Globus pallidus (tissue), 1 donor: Measurements from ENCODE around the gene OXT.
A peak's percentile ranks its signal among the peaks of the same experiment; 100 is the strongest.

Source experiments
- DNase-seq: peaks from one replicate; pipeline ENCODE4 v3.0.0-alpha.2; 2015; ENCODE audit warnings: low spot score

Gene OXT

GRCh38 chr20:3109350-3110302 is 38.2 kb downstream of the OXT start:
- DNase-seq, result no peak

GRCh38 chr20:3111507-3111906 is 40.1 kb downstream of the OXT start:
- DNase-seq, result no peak

DNA sequence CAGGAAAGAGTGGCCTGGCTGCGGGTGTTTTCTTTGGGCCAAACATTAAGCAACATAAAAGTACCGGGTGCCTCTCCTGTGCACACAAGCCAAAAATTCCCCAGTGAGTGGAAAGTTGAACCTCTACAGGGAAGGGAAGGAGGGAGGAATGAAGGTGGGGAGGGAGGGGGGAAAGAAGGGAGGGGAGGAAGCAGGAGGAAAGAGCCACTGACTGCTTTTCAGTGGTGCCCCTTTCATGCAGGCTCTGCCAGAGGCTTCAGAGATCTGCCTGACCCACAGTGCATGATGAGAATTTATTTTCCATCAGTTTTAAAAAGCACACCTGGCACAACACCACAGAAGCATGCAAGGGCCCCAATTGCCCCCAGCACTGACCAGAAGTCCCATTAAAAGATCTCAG is 40.6 kb downstream of the OXT start:
- no peak for DNase-seq

GRCh38 chr20:3115190-3116107 is 44.0 kb downstream of the OXT start:
- DNase-seq, result peak; percentile 37

DNA sequence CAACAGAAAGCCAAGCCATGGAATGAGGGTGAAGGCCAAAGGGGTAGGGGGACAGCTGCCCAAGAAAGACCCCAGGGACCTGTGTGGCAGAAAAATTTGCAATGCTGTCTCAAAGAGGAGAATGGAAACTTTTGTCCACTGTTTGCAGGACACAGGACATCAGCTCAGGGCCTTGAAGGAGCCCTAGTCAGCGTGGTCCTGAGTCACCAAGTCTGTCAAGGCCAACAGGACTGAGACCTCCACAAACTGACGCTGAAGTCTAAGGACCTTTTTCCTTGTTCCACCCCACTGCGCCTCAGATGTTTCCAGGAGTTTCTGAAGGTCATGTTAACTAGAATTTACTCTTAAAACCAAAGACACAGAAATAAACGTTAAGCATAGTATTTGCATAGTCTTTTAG is 44.9 kb downstream of the OXT start:
- DNase-seq, result no peak

- DNase-seq, result peak; percentile 66
These were observed 46.5 kb downstream of the OXT start for GRCh38 chr20:3117839-3118379.

DNA sequence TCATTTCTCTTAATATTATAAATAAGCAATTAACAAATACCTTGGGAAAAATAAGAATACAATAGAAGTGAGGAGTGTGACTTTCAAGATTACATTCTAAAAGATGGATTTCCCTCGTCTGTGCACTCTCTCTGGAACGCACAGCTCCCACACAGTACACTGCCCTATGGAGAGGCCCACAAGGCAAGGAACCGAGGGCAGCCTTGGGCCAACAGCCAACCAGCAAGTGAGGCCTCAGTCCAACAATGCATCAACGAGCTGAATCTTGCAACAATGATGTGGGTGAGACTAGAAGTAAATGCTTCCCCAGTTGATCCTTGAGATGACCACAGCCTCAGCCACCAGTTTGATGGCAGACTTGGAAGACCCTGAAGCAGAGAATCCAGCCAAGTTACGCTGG is 47.6 kb downstream of the OXT start:
- DNase-seq, result no peak

DNA sequence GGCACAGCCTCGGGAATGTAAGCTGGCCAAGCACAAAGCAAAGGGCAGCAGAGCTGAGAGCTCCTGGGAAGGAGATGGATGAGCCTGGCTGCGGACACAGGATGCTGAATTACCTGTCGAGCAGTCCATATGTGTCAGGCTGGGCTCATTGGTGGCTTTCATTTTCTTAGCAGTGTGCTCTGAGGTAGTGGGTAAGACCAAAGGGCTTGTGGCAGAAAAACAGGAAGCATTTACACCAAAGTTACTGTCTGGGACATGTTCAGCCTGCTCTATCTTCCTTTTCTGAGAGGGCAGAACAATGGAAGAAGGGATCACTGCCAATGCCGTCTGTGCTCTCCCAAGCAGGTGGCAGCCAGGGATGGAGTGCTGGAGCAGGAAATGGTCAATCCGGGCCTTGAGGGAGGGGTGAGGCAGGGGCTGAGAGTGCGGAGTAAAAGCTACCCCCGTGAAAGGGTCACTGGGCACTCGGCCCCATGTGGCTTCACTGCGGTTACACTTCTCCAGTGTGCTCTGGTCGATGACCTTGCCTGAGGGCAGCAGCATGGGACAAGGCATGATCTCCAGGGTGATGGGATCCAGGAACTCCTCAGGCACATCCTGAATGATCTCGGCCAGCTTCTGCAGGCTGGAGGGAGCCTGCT is 50.0 kb downstream of the OXT start:
- DNase-seq, result no peak
